K562 (cell line): ENCODE results near the gene YIPF2. TPM values are rescaled to one million over a fixed set of nuclear protein-coding genes. Genes with fewer than 3 reads are reported as not detected.

ENCODE experiments used
- ARID1B ChIP-seq: fragments of 450-650 bp; IDR thresholded peaks from 2 replicates; pipeline ENCODE4 v1.6.1; 2016; ENCODE audit warnings: antibody characterized with exemption, mild to moderate bottlenecking, inconsistent platforms
- ARID3B ChIP-seq: fragments of 250-450 bp; sonication (Bioruptor Pico); IDR thresholded peaks from 2 replicates; pipeline ENCODE4 v1.4.0; 2020; ENCODE audit warnings: borderline replicate concordance
- CAMTA2 ChIP-seq: fragments of 250-450 bp; sonication (Bioruptor Pico); conservative IDR thresholded peaks from 2 replicates; pipeline ENCODE4 v1.5.1; 2022
- CBFB ChIP-seq: sonication (generic); formaldehyde crosslinking; IDR thresholded peaks from 2 replicates; pipeline ENCODE4 v1.4.0; 2020; ENCODE audit warnings: mild to moderate bottlenecking, missing genetic modification reagents
- CTCF ChIP-seq, 3 experiments: IDR thresholded peaks in 2 of 3; conservative IDR thresholded peaks in 1 of 3; 2 replicates each; pipeline ENCODE4 v1.5.1; 2011 to 2012; ENCODE audit warnings: low read length in 3 of 3, mild to moderate bottlenecking in 3 of 3, control low read depth in 2 of 3, improper control_type of control experiment in 1 of 3, inconsistent platforms in 1 of 3, low read depth in 1 of 3, mixed read lengths in 1 of 3, moderate library complexity in 1 of 3; ENCODE audit not compliant: insufficient read depth in 2 of 3
- HOXB6 ChIP-seq: fragments of 250-450 bp; sonication (Bioruptor Pico); IDR thresholded peaks from 2 replicates; pipeline ENCODE4 v1.5.1; 2022; ENCODE audit warnings: mild to moderate bottlenecking, borderline replicate concordance
- ILF3 ChIP-seq: fragments of 450-650 bp; IDR thresholded peaks from 2 replicates; pipeline ENCODE4 v1.6.1; 2018; ENCODE audit warnings: antibody characterized with exemption, mild to moderate bottlenecking, moderate library complexity, borderline replicate concordance
- IRF9 ChIP-seq: fragments of 450-650 bp; IDR thresholded peaks from 2 replicates; pipeline ENCODE4 v1.6.1; 2016; ENCODE audit warnings: missing biosample characterization, missing genetic modification characterization
- MEF2D ChIP-seq: conservative IDR thresholded peaks from 2 replicates; pipeline ENCODE4 v1.6.1; 2016; ENCODE audit warnings: low read depth, missing genetic modification characterization, missing compliant biosample characterization
- SMAD1 ChIP-seq: fragments of 150-350 bp; IDR thresholded peaks from 2 replicates; pipeline ENCODE4 v1.6.1; 2014; ENCODE audit warnings: low read length, low read depth; ENCODE audit not compliant: partially characterized antibody
- SMARCE1 ChIP-seq: fragments of 450-650 bp; IDR thresholded peaks from 2 replicates; pipeline ENCODE4 v1.7.1; 2016; ENCODE audit warnings: mild to moderate bottlenecking
- THRAP3 ChIP-seq: fragments of 450-650 bp; IDR thresholded peaks from 2 replicates; pipeline ENCODE4 v1.6.1; 2016; ENCODE audit warnings: mild to moderate bottlenecking, inconsistent platforms, borderline replicate concordance
- ZBTB9 ChIP-seq: fragments of 450-650 bp; formaldehyde crosslinking; IDR thresholded peaks from 2 replicates; pipeline ENCODE4 v1.4.0; 2020; ENCODE audit warnings: mild to moderate bottlenecking, moderate library complexity
- ZNF311 ChIP-seq: fragments of 250-450 bp; sonication (Bioruptor Pico); IDR thresholded peaks from 2 replicates; pipeline ENCODE4 v1.4.0; 2020; ENCODE audit warnings: mild to moderate bottlenecking, moderate library complexity
- polyA plus RNA-seq, 8 experiments: library from polyadenylated mRNA; depleted of rRNA in 4 of 8; stranded (reverse) in 5 of 8; unstranded in 3 of 8; fragments of >200 nt; fragmentation: Nextera tagmentation in 2 of 8; fragmentation: Illumina TruSeq in 1 of 8; extraction: Ambion mirVana in 2 of 8; extraction: Trizol in 1 of 8; gene quantifications; 2 replicates each; pipeline versions ENCODE4 v1.2.1 to v1.2.3, GENCODE V29; 2011 to 2014; ENCODE audit warnings: inconsistent platforms in 1 of 8, missing spikeins in 1 of 8
- total RNA-seq, 7 experiments: library from RNA; depleted of rRNA in 6 of 7; stranded (reverse); fragments of >200 nt in 6 of 7; fragmentation: Illumina TruSeq in 2 of 7; extraction: Trizol in 2 of 7; gene quantifications; 2 replicates each; pipeline versions ENCODE4 v1.2.1 to v1.2.3, GENCODE V29; 2011 to 2021; ENCODE audit warnings: low replicate concordance in 1 of 7
- TF ChIP-seq, protein P1 (sequence below), 3 experiments: fragments of 200-800 bp in 1 of 3; fragments of 250-450 bp in 1 of 3; fragments of 450-650 bp in 1 of 3; sonication (Bioruptor Pico) in 1 of 3; sonication (Bioruptor generic) in 1 of 3; formaldehyde crosslinking in 1 of 3; IDR thresholded peaks; 2 replicates each; pipeline versions ENCODE4 v1.6.1 to v1.8.0; 2016 to 2022; ENCODE audit warnings: mild to moderate bottlenecking in 2 of 3, missing genetic modification characterization in 2 of 3, missing compliant biosample characterization in 1 of 3, moderate library complexity in 1 of 3

YIPF2 gene
- total and polyA plus RNA-seq, 9 of the 15 experiments (the other 6 are each of a cell fraction or from before 2014, with no cell fraction given) = 1.3 to 65.2 (median 31.6) TPM

DNA sequence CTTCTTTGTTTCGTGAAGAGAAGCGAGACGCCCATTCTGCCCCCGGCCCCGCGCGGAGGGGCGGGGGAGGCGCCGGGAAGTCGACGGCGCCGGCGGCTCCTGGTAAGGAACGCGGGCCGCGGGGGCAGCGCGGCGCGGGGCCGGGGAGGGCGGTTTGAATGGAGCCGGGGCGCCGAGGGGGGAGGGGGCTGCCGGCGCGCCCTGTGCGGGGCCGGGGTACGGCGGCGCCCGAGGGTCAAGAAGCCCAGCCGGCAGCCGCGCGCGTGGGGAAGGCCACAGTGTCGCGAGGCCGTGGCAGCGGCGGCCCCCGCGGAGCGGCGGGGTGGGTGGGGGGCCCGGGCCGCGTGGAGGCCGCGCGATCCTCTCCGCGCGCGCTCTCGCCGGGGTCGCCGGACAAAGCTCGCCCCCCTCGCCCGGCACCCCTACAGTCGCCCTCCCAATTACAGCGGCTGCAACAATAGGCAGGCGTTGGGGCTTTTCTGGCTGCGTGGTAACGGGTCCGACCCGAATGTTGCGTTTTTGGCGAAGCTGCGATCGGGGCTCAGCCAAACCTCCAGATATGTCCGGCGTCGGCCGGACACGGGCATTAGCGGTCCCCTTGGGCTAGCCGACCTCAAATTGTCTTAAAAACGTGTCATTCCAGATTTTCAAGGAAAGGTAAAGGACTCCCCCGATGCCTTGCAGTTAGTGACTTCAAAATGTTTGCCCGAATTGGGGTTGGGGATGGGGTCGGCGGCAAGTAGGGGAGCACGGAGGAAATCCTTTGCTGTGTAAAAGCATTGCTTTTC is 32.8 kb upstream of the YIPF2 start (continued):
- TF ChIP-seq ARID3B (CRISPR knock-in tag) = no peak
- TF ChIP-seq THRAP3 = no peak
- TF ChIP-seq, protein P1, sequence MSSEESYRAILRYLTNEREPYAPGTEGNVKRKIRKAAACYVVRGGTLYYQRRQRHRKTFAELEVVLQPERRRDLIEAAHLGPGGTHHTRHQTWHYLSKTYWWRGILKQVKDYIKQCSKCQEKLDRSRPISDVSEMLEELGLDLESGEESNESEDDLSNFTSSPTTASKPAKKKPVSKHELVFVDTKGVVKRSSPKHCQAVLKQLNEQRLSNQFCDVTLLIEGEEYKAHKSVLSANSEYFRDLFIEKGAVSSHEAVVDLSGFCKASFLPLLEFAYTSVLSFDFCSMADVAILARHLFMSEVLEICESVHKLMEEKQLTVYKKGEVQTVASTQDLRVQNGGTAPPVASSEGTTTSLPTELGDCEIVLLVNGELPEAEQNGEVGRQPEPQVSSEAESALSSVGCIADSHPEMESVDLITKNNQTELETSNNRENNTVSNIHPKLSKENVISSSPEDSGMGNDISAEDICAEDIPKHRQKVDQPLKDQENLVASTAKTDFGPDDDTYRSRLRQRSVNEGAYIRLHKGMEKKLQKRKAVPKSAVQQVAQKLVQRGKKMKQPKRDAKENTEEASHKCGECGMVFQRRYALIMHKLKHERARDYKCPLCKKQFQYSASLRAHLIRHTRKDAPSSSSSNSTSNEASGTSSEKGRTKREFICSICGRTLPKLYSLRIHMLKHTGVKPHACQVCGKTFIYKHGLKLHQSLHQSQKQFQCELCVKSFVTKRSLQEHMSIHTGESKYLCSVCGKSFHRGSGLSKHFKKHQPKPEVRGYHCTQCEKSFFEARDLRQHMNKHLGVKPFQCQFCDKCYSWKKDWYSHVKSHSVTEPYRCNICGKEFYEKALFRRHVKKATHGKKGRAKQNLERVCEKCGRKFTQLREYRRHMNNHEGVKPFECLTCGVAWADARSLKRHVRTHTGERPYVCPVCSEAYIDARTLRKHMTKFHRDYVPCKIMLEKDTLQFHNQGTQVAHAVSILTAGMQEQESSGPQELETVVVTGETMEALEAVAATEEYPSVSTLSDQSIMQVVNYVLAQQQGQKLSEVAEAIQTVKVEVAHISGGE (CRISPR knock-in tag; IDR thresholded peaks at IDR 0.05) = peak in 1 of 3 experiments; percentile 86; a peak in 2 of 6 replicates
- no peak for TF ChIP-seq ZNF311 (CRISPR knock-in tag)
- no peak for TF ChIP-seq SMAD1
- no peak for TF ChIP-seq ARID1B
- TF ChIP-seq ZBTB9 (CRISPR knock-in tag) = no peak
- no peak for TF ChIP-seq MEF2D (tag)
- no peak for TF ChIP-seq CBFB (CRISPR knock-in tag)
- no peak for TF ChIP-seq ILF3
- no peak for TF ChIP-seq HOXB6 (CRISPR knock-in tag)
- 0 out of 2 replicates have a peak, but pooled peaks have one; percentile 12 for TF ChIP-seq CAMTA2
- TF ChIP-seq CTCF (IDR thresholded peaks at IDR 0.05 in 2 of 3, conservative IDR thresholded peaks at IDR 0.05 in 1 of 3; ENCODE audit: insufficient read depth in 2 of 3, low read depth in 1 of 3, low read length in 3 of 3) = peak in 1 of 3 experiments; percentile 3; a peak in 1 of 6 replicates
- TF ChIP-seq SMARCE1 = peak; percentile 43; the same call in 1 of the 2 replicates
- TF ChIP-seq IRF9 (tag) = no peak
